ENCODE measurements around the gene ZDHHC20.

ZDHHC20 gene

GRCh38 chr13:21328201-21328600 is 130.9 kb downstream of the ZDHHC20 start:
- DNase-seq = no peak

GRCh38 chr13:21326155-21327031 is 132.7 kb downstream of the ZDHHC20 start:
- DNase-seq = peak in 48 of 58 donors; percentile 3 to 82 (median 40)

GRCh38 chr13:21324803-21325202 is 134.3 kb downstream of the ZDHHC20 start:
- DNase-seq = no peak

- peak in 2 of 58 donors; percentile 38 to 50 for DNase-seq
These were observed 136.1 kb downstream of the ZDHHC20 start for GRCh38 chr13:21322988-21323387.

Data from anterior cingulate cortex (tissue), 58 donors.